ENCODE data around the gene TRIM25. TPM values are rescaled to one million over a fixed set of nuclear protein-coding genes. Genes with fewer than 3 reads are reported as not detected.

The TRIM25 gene
- total and polyA plus RNA-seq, 2 of the 8 experiments (the other 6 are each of a cell fraction or from before 2014, with no cell fraction given) = 16.6 to 38.9 TPM

DNA sequence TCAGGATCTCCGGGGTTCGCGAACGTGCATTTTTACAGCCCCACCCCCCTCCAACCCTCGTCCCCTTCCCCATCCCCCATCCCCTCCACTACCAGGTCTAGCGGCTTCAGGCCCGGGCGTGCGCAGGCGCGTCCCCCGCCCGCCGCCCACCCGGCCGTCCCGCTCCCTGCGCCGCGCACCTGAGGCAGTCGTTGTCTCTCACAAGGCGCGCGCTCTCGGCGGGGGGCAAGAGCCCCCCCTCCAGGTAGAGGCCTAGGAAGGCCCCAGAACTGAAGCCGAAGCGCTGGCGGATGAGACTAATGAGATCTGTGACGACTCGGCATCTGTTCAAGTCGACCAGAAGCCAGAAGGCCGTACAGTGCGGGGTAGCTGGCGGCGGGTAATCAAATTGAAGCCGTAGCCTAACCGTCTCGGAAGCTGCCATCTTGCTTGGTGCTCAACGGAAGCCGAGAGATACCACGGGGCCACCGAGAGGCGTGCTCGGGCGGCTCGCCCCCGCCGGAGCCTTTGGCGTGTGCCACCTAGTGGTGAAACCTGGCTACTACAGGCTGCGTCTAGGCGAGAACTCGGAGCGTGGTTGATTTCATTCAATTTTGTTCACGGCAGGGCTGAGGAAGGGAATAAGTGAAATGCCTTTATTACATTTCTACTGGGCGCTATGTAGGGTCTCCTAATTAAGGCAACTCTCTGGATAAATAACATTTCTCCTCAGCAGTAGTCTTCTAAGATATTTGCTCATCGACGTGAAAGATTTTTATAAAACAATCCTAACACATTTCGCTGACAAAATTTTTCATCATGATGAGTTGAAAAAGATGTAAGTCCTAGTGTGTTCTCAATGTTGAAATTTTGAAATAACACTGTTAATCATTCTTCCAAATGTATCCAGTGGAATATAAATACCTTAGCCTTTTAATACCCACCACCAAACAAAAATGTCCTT lies 47.0 kb upstream of the TRIM25 start, which contains the start of gene COIL (continued):
- TF ChIP-seq, protein P1, sequence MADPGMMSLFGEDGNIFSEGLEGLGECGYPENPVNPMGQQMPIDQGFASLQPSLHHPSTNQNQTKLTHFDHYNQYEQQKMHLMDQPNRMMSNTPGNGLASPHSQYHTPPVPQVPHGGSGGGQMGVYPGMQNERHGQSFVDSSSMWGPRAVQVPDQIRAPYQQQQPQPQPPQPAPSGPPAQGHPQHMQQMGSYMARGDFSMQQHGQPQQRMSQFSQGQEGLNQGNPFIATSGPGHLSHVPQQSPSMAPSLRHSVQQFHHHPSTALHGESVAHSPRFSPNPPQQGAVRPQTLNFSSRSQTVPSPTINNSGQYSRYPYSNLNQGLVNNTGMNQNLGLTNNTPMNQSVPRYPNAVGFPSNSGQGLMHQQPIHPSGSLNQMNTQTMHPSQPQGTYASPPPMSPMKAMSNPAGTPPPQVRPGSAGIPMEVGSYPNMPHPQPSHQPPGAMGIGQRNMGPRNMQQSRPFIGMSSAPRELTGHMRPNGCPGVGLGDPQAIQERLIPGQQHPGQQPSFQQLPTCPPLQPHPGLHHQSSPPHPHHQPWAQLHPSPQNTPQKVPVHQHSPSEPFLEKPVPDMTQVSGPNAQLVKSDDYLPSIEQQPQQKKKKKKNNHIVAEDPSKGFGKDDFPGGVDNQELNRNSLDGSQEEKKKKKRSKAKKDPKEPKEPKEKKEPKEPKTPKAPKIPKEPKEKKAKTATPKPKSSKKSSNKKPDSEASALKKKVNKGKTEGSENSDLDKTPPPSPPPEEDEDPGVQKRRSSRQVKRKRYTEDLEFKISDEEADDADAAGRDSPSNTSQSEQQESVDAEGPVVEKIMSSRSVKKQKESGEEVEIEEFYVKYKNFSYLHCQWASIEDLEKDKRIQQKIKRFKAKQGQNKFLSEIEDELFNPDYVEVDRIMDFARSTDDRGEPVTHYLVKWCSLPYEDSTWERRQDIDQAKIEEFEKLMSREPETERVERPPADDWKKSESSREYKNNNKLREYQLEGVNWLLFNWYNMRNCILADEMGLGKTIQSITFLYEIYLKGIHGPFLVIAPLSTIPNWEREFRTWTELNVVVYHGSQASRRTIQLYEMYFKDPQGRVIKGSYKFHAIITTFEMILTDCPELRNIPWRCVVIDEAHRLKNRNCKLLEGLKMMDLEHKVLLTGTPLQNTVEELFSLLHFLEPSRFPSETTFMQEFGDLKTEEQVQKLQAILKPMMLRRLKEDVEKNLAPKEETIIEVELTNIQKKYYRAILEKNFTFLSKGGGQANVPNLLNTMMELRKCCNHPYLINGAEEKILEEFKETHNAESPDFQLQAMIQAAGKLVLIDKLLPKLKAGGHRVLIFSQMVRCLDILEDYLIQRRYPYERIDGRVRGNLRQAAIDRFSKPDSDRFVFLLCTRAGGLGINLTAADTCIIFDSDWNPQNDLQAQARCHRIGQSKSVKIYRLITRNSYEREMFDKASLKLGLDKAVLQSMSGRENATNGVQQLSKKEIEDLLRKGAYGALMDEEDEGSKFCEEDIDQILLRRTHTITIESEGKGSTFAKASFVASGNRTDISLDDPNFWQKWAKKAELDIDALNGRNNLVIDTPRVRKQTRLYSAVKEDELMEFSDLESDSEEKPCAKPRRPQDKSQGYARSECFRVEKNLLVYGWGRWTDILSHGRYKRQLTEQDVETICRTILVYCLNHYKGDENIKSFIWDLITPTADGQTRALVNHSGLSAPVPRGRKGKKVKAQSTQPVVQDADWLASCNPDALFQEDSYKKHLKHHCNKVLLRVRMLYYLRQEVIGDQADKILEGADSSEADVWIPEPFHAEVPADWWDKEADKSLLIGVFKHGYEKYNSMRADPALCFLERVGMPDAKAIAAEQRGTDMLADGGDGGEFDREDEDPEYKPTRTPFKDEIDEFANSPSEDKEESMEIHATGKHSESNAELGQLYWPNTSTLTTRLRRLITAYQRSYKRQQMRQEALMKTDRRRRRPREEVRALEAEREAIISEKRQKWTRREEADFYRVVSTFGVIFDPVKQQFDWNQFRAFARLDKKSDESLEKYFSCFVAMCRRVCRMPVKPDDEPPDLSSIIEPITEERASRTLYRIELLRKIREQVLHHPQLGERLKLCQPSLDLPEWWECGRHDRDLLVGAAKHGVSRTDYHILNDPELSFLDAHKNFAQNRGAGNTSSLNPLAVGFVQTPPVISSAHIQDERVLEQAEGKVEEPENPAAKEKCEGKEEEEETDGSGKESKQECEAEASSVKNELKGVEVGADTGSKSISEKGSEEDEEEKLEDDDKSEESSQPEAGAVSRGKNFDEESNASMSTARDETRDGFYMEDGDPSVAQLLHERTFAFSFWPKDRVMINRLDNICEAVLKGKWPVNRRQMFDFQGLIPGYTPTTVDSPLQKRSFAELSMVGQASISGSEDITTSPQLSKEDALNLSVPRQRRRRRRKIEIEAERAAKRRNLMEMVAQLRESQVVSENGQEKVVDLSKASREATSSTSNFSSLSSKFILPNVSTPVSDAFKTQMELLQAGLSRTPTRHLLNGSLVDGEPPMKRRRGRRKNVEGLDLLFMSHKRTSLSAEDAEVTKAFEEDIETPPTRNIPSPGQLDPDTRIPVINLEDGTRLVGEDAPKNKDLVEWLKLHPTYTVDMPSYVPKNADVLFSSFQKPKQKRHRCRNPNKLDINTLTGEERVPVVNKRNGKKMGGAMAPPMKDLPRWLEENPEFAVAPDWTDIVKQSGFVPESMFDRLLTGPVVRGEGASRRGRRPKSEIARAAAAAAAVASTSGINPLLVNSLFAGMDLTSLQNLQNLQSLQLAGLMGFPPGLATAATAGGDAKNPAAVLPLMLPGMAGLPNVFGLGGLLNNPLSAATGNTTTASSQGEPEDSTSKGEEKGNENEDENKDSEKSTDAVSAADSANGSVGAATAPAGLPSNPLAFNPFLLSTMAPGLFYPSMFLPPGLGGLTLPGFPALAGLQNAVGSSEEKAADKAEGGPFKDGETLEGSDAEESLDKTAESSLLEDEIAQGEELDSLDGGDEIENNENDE (IDR thresholded peaks at IDR 0.05; ENCODE audit: insufficient replicate concordance, low read length) = no peak
- TF ChIP-seq TAF7 (optimal IDR thresholded peaks at IDR 0.05; ENCODE audit: borderline replicate concordance, low read depth, low read length) (peak; percentile 62), SIX5 (IDR thresholded peaks at IDR 0.05; ENCODE audit: low read depth, low read length) (no peak), BCL11A (IDR thresholded peaks at IDR 0.05; ENCODE audit: low read depth in 2 of 2, low read length in 2 of 2) (no peak), SIRT6 (IDR thresholded peaks at IDR 0.05; ENCODE audit: low read length) (no peak), SP1 (IDR thresholded peaks at IDR 0.05; ENCODE audit: low read depth, low read length) (no peak), RFX5 (IDR thresholded peaks at IDR 0.05; ENCODE audit: borderline replicate concordance, low read depth, low read length) (no peak), SRF (IDR thresholded peaks at IDR 0.05; ENCODE audit: low read depth, low read length) (no peak), CEBPB (IDR thresholded peaks at IDR 0.05; ENCODE audit: low read depth, low read length) (no peak), TCF12 (IDR thresholded peaks at IDR 0.05; ENCODE audit: low read depth, low read length) (no peak), HDAC6 (IDR thresholded peaks at IDR 0.05; ENCODE audit: low read depth, low read length) (no peak)

Data from H1 (cell line).